Activated CD8-positive, alpha-beta memory T cell treated with anti-CD3 and anti-CD28 coated beads, Interleukin-2, amount 50 U/mL, for 24 hours (primary cell): ENCODE measurements around the gene PDE6H.

Source experiments
- DNase-seq: peaks from one replicate; pipeline ENCODE4 v3.0.0-alpha.2; 2020; ENCODE audit errors: extremely low read depth

PDE6H gene

GRCh38 chr12:14951851-14952250, 21.0 kb upstream of the PDE6H start:
- DNase-seq = no peak

DNA sequence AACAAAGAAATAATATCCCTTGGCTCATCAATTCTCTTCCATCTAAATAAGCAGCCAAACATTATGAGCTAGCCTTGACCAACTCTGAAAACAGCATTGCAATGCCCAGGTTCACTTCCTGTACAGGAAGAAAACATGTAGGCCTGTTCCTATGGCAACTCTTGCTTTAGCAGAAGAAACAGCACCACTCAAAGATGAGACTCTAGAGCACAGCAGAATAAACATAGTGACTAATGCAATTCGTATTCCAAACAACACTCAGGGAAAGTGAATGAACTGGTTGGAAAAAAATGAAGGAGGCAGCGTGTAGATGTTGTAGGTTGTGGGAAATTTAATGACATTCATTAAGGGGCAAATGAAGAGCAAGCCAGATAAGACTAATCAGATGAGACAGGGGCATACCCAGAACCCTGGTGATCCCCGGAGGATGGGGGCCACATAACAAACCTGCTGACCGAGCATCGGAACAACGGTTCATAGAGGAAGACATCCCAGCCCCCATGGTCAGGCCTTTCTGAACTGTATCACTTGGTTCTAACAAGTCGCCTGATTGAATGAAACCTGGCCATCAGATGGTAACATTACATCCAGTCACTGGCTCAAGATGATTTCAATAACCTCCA, 20.4 kb upstream of the PDE6H start:
- DNase-seq = no peak

- no peak for DNase-seq
These were observed 19.1 kb upstream of the PDE6H start for GRCh38 chr12:14953752-14954151.

DNA sequence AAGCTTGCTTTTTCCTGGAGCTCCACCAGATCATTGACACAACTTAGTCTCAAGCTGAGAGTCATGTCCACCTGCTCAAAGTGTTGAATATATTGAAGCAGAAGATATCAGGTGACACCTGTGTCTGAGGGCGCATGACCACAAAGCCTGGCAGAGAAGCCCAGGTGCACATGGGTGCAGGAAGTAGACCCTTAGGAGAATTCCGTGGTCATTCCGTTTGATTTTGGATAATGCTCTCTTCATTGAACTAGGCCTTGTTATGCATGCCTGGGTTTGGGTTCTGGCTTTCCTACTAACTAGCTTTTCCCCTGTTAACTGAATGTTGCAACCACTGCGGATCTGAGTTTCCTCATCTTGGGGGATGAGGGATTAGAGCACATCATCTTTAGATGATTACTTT, 18.6 kb upstream of the PDE6H start:
- DNase-seq = no peak

GRCh38 chr12:14956024-14956891, 16.6 kb upstream of the PDE6H start:
- DNase-seq = no peak

DNA sequence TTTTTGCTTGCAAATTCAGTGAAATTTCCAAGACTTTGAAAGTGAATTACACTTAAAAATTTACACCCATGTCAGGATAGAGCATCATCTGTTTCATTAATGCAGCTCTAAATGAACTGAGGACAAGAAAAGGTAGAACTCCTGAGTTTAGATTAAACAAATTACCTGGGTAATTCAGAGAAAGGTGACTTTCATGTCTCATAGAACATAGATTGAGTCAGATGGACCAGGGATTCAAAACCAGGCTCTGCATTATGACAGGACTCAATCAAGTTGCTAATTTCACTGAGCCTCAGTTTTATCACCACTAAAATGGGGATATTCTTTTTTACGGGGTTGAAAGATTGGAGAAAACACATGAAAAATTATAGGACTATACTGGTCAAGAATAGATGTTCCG, 15.9 kb upstream of the PDE6H start:
- no peak for DNase-seq

- no peak for DNase-seq
These were observed 15.2 kb upstream of the PDE6H start for GRCh38 chr12:14957551-14958168.

DNA sequence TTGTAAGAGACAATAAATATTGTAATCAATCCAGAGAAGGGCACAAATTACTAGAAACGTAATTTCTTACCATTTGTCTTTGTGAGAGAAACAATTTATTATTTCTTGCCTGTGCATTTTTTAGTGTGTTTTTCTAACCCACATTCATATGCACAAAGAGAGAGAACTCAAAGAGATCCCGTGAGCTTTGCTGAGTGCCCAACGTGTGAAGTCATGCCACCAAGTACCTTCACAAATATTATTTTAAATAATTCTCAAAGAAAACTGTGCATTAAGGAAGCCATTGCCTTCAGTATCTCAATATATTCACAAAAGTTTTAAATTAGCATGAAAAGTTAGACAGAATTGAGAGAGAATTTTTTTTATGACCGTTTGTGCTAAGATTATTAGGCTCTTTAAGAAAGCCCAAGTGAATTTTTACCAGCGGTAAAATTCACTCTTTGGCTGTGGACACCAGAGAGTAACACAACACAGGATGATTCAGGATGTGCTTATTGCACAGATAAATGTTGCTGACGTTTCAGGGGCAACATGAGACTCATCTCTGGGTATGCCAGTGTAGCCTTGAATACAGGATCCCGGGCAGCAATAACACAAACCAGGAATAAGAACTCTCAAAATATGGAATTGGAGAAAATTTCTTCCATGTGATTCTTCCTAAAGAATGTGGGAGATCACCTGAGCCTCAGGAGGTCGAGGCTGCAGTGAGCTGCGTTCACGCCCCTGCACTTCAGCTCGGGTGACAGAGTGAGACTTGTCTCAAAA, 14.3 kb upstream of the PDE6H start:
- DNase-seq = no peak

GRCh38 chr12:14959126-14959440, 13.8 kb upstream of the PDE6H start:
- no peak for DNase-seq

DNA sequence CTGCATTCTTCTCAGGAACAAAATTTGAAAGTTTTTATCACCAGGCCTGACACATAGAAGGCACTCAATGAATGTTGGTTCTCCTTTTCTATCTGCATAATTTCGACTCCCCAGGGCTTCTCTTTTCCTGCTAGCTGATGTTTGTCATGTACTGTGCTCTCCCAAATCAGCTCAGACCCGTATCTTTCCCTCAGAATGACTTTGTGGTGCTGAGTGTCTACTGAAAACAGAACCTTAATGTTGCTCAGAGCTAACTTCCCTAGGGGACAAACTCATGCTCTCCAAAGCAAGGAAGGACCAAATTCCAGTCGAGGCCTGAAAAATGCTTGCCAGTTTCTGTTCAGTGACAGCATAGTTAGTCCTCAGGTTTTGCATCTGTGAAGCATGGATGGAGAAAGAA, 13.4 kb upstream of the PDE6H start:
- no peak for DNase-seq

GRCh38 chr12:14959916-14960496, 12.8 kb upstream of the PDE6H start:
- no peak for DNase-seq

DNA sequence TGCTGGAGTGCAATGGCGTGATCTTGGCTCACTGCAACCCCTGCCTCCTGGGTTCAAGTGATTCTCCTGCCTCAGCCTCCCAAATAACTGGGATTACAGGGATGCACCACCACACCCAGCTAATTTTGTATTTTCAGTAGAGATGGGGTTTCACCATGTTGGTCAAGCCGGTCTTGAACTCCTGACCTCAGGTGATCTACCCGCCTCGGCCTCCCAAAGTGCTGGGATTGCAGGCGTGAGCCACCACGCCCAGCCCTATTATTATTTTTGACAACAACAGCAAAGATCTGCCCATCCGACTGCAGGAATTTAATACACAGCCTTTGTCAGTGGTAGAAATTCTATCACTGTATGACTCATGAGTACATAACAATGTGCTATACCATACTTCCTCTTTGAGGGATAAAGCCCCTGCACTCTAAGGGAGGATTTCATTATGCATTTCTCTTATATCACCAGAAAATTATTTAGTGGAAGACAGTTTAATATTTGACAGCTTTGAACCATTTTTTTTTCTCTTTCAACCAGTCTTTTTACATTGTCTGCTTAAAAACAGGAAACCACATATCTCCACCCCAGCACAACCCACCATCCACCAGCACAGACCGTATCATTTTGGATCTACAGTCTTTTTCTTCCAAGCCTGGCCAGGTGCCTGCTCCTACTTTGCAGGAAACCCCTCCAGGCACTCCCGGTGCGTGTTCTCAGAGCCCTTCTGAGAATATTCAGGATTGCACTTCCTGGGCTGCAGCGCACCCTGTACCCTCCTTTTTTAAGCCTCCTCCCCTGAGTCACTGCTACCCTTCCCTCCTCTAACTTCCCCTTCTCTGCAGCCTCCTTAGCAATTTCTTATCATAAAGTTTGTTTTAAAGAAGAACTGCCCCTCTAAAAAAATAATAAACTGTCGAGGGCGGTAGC, 12.0 kb upstream of the PDE6H start:
- DNase-seq = no peak

DNA sequence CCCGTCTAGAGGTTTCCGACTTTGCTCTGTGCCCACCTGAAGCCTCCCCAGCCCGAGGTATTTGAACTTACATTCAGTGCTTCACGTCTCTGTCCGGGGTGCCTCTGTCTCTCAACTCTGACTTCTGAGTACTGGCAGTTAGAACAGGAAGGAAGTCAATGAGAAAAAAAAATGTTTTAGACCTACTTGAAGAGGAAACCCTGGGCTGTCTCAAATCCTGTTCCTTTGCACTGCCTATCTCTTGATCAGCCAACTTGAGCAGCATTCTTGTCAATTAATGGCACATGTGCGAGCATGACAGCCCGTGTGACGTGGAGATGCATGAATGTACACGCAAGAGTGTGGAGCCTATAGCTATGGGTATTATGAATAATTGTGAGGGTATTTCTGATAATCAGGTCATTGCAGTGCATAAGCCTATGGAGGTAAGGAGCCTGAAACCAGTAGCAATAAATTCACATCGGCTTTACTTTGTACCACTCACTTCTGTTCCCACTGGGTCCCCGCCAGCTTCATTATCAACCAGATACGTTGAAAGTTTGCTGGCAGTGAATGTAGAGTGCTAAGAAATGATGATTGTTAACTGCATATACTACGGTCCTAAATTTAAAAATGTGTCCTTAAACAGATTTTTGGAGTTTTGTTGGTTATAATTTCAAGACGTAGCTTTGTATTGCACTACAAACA, 11.2 kb upstream of the PDE6H start, which contains the start of gene ARHGDIB:
ARHGDIB (minus strand) TSS at position 136 of the 687 bp plus-strand sequence. CDS start 10,889 bp downstream, outside the sequence.
- no peak for DNase-seq

GRCh38 chr12:14962153-14962539, 10.7 kb upstream of the PDE6H start:
- no peak for DNase-seq

DNA sequence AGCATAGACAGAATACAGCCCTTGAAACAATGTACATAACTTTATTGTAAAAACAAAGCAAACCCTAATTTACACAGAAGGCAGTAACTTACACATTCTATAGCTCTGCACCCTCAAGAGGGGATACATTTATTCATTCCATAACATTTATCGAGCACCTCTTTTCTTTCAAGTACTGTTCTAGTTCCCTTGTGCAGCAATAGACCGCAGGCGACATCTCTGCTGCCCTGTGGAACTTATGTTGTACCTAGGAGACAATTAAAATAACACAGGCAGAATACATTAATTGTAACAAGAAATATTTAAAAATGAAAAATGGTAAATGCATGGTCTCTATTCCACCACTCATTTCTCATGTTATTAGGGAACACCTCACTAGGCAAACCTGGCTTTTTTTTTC, 10.0 kb upstream of the PDE6H start:
- DNase-seq = no peak

DNA sequence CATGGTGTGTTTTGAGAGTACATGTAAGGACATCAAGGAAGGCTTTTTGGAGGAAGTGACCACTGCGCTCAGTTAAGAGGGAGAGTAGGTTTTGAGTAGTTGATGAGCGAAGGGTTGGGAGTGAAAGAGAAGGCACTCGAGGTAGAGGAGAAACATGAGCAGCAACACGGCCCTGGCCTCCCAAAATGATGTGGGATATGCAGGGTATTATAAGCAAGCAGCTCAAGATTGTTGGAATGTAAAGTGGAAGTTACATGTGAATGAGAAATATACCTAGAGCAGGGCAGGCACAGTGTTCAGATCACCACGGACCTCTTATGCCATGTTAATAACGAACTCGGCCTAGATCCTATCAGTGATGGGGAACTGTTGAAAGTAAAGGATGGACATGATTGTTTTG, 9.3 kb upstream of the PDE6H start:
- no peak for DNase-seq

DNA sequence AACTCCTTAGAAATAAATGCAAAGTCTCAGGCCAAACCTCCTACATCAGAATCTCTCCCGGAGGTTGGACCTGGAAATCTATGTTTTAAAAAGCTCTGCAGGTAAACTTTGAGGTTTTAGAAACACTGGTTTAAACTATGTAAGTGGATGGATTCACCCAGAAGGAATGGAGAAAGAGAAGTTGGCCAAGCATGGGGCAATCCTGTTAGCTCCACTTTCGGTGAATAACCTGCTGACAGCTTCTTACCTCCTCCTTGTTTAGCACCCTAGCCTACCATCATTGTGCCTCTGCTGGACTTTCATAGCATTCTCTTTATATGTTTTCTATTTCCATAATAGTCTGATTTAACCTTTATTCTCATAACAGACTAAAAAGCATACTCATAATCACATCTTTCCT, 8.4 kb upstream of the PDE6H start:
- no peak for DNase-seq

DNA sequence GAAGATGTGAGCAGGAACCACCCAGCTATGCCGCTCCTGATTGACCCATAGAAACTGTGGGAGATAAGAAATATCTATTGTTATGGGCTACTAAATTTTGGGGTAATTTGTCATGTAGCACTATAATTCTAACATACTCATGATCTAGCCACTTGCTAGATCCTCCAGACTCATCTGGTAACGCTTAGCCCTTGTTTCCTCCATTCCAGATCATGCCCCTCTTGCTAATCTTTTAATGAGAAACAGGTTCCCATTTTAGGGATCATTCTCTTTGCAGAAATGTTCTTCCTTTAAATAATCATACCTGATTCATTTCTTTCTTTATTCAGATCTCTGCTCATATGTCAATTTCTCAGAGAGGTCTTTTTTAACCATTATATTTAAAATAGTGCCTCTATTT, 7.6 kb upstream of the PDE6H start:
- DNase-seq = no peak

- DNase-seq = no peak
These were observed 4.4 kb upstream of the PDE6H start for GRCh38 chr12:14968478-14968877.

GRCh38 chr12:14970473-14970872, 2.4 kb upstream of the PDE6H start:
- no peak for DNase-seq
